Neural cell (in vitro differentiated cells): ENCODE data around the gene CTSE. TPM values are rescaled to one million over a fixed set of nuclear protein-coding genes. Genes with fewer than 3 reads are reported as not detected.

Experiments
- H2AFZ ChIP-seq: fragments of 200-600, 300-800 bp; sonication (generic), shearing (Covaris generic); 2 replicates; pipeline ENCODE4 v1.6.0; 2014; ENCODE audit warnings: low read depth, mild to moderate bottlenecking, antibody characterized with exemption, low read length, moderate library complexity
- H3F3A ChIP-seq: fragments of 200-600 bp; shearing (Covaris generic); 2 replicates; pipeline ENCODE4 v1.6.1; 2016; ENCODE audit warnings: mild to moderate bottlenecking, moderate library complexity, mixed read lengths, antibody characterized with exemption, low read length; ENCODE audit not compliant: insufficient read depth, poor library complexity, severe bottlenecking
- H3K27ac ChIP-seq: fragments of 200-600, 300-800 bp; sonication (generic), shearing (Covaris generic); 2 replicates; pipeline ENCODE4 v1.5.1; 2014; ENCODE audit warnings: mild to moderate bottlenecking, low read length, moderate library complexity
- H3K27me3 ChIP-seq: fragments of 300-800, 200-600 bp; sonication (generic), shearing (Covaris generic); 2 replicates; pipeline ENCODE4 v1.6.0; 2014; ENCODE audit warnings: mild to moderate bottlenecking, low read depth, low read length, moderate library complexity; ENCODE audit not compliant: insufficient read depth
- H3K36me3 ChIP-seq: fragments of 300-800, 200-600 bp; sonication (generic), shearing (Covaris generic); 2 replicates; pipeline ENCODE4 v1.5.1; 2014; ENCODE audit warnings: mild to moderate bottlenecking, antibody characterized with exemption, low read length, moderate library complexity; ENCODE audit not compliant: insufficient read depth
- H3K4me2 ChIP-seq: fragments of 300-800, 200-600 bp; sonication (generic), shearing (Covaris generic); 2 replicates; pipeline ENCODE4 v1.6.0; 2014; ENCODE audit warnings: mild to moderate bottlenecking, low read length
- H3K4me3 ChIP-seq: fragments of 300-800, 200-600 bp; sonication (generic), shearing (Covaris generic); 2 replicates; pipeline ENCODE4 v1.5.1; 2014; ENCODE audit warnings: mild to moderate bottlenecking, low read length, moderate library complexity
- H3K79me2 ChIP-seq: fragments of 200-600 bp; shearing (Covaris generic); replicated peaks from 2 replicates; pipeline ENCODE4 v1.6.0; 2014; ENCODE audit warnings: mild to moderate bottlenecking, low read length, moderate library complexity; ENCODE audit not compliant: insufficient read depth
- H3K9ac ChIP-seq: fragments of 300-800, 200-600 bp; sonication (generic), shearing (Covaris generic); 2 replicates; pipeline ENCODE4 v1.6.1; 2016; ENCODE audit warnings: mild to moderate bottlenecking, low read length, mixed read lengths
- H3K9me2 ChIP-seq: fragments of 200-600 bp; shearing (Covaris generic); 2 replicates; pipeline ENCODE4 v1.6.1; 2016; ENCODE audit warnings: mild to moderate bottlenecking, low read length, mixed read lengths; ENCODE audit not compliant: insufficient read depth
- H3K9me3 ChIP-seq: fragments of 200-600, 300-800 bp; sonication (generic), shearing (Covaris generic); 2 replicates; pipeline ENCODE4 v1.6.1; 2016; ENCODE audit warnings: mild to moderate bottlenecking, mixed run types, low read length, moderate library complexity, mixed read lengths
- H4K20me1 ChIP-seq: fragments of 200-600 bp; shearing (Covaris generic); 2 replicates; pipeline ENCODE4 v1.6.1; 2016; ENCODE audit warnings: mild to moderate bottlenecking, mixed run types; ENCODE audit not compliant: insufficient read depth
- CTCF ChIP-seq: fragments of 450-650 bp; IDR thresholded peaks from 2 replicates; pipeline ENCODE4 v1.5.1; 2014; ENCODE audit warnings: antibody characterized with exemption, mild to moderate bottlenecking, moderate library complexity; ENCODE audit not compliant: poor library complexity, severe bottlenecking
- EP300 ChIP-seq: fragments of 450-650 bp; conservative IDR thresholded peaks from 2 replicates; pipeline ENCODE4 v1.6.1; 2014; ENCODE audit warnings: antibody characterized with exemption, mild to moderate bottlenecking, moderate library complexity; ENCODE audit not compliant: poor library complexity, severe bottlenecking
- EZH2 ChIP-seq: fragments of 200-600, 300-800 bp; shearing (Covaris generic), sonication (generic); IDR thresholded peaks from 2 replicates; pipeline ENCODE4 v1.6.1; 2014; ENCODE audit warnings: antibody characterized with exemption, low read length, borderline replicate concordance, mild to moderate bottlenecking; ENCODE audit not compliant: insufficient read depth, poor library complexity, severe bottlenecking
- MXI1 ChIP-seq: fragments of 450-650 bp; conservative IDR thresholded peaks from 2 replicates; pipeline ENCODE4 v1.6.1; 2014; ENCODE audit warnings: antibody characterized with exemption, mild to moderate bottlenecking; ENCODE audit not compliant: poor library complexity, severe bottlenecking
- POLR2AphosphoS5 ChIP-seq: IDR thresholded peaks from 2 replicates; pipeline ENCODE4 v1.6.1; 2012
- RAD21 ChIP-seq: fragments of 450-650 bp; conservative IDR thresholded peaks from 2 replicates; pipeline ENCODE4 v1.6.1; 2014; ENCODE audit warnings: antibody characterized with exemption, mild to moderate bottlenecking, moderate library complexity
- REST ChIP-seq: IDR thresholded peaks from 2 replicates; pipeline ENCODE4 v1.6.1; 2012; ENCODE audit warnings: borderline replicate concordance
- TAF1 ChIP-seq: IDR thresholded peaks from 2 replicates; pipeline ENCODE4 v1.6.1; 2012; ENCODE audit warnings: low read depth
- polyA minus RNA-seq: library from RNA; depleted of rRNA, polyadenylated mRNA; stranded (reverse); fragments of >200 nt; gene quantifications from 2 replicates; pipeline ENCODE4 v1.2.3, GENCODE V29; 2014
- polyA plus RNA-seq: library from polyadenylated mRNA; depleted of rRNA; stranded (reverse); fragments of >200 nt; gene quantifications from 2 replicates; pipeline ENCODE4 v1.2.3, GENCODE V29; 2014

CTSE gene
- polyA plus RNA-seq (not detected in 2 replicates), polyA minus RNA-seq (not detected in 2 replicates)

DNA sequence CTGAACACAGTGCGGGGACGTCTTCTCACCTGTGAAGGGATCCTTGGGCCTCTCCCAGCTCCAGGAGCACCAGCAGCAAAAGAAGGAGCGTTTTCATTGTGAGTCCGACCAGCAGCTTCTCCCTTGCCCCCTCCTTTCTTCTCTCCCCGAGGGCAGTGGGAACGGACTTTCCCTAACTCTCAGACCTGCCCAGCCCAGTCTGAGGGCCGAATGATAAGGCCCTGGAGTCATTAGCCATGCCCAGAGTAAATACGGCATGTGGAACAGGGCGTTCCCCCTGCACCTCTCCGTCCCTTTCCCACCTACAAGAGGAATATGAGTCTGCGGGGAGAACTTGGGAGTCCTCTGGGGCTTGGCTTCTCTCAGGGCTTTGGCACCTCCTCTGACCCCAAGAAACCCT is at the start of gene CTSE:
TSS of gene CTSE (minus strand) at position 201 of the 400 bp plus-strand sequence. CDS start at position 97, 104 bp downstream.
- Histone ChIP-seq H3K4me2 (no peak within 1 kb of the TSS), H3K36me3 (no peaks in the 10 kb centered on the region), H3F3A (no peaks in the 10 kb centered on the region), H3K9ac (no peak within 1 kb of the TSS), H4K20me1 (no peaks in the 10 kb centered on the region), H2AFZ (no peak within 1 kb of the TSS), H3K27ac (no peak within 1 kb of the TSS), H3K4me3 (no peak within 1 kb of the TSS), H3K9me2 (no peaks in the 10 kb centered on the region), H3K9me3 (no peaks in the 10 kb centered on the region), H3K79me2 (no peaks in the 10 kb centered on the region), H3K27me3 (no peaks in the 10 kb centered on the region)
- no peak for TF ChIP-seq RAD21
- no peak for TF ChIP-seq POLR2AphosphoS5
- no peak for TF ChIP-seq REST
- no peak for TF ChIP-seq MXI1

DNA sequence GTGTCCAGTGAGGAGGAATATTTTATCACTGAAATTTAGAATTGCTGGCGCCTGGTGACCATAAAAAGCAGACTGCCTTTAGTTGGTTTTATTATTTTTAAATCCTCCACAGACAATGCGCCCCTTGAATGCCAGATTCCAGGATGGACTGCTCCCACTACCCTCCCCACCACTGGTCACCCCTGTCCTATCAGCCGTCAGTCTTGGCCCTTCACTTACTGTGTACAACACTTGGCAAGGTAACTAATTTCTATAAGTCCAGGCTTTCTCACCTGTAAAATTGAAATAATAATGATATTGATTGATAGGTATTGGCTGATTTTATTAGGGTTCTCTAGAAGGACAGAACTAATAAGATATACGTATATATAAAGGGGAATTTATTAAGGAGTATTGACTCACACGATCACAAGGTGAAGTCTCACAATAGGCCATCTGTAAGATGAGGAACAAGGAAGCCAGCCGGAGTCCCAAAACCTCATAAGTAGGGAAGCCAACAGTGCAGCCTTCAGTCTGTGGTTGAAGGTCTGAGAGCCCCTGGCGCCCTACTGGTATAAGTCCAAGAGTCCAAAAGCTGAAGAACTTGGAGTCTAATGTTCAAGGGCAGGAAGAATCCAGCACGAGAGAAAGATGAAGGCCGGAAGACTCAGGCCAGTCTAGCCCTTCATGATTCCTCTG is 47.1 kb upstream of the CTSE start:
- no peak overlapping the region for H2AFZ ChIP-seq
- H3K79me2 ChIP-seq, result no peaks in the 10 kb centered on the region
- no peak overlapping the region for H3K4me3 ChIP-seq
- no peaks in the 10 kb centered on the region for H3K9me3 ChIP-seq
- H3K9me2 ChIP-seq, result no peaks in the 10 kb centered on the region
- no peaks in the 10 kb centered on the region for H3F3A ChIP-seq
- no peaks in the 10 kb centered on the region for H3K36me3 ChIP-seq
- H3K4me2 ChIP-seq, result no peak overlapping the region
- no peak for TF ChIP-seq EP300
- TF ChIP-seq EZH2, result no peak
- no peak for TF ChIP-seq TAF1
- no peak for TF ChIP-seq CTCF
- TF ChIP-seq REST, result no peak
- TF ChIP-seq RAD21, result no peak
- no peak overlapping the region for H3K9ac ChIP-seq
- no peaks in the 10 kb centered on the region for H4K20me1 ChIP-seq
- no peak overlapping the region for H3K27ac ChIP-seq
- no peaks in the 10 kb centered on the region for H3K27me3 ChIP-seq
